H4 (cell line): ENCODE results near the gene MAMDC2. TPM values are rescaled to one million over a fixed set of nuclear protein-coding genes. Genes with fewer than 3 reads are reported as not detected.

Source experiments
- DNase-seq: peaks from one replicate; pipeline ENCODE4 v3.0.0-alpha.2; 2015; ENCODE audit warnings: low spot score
- total RNA-seq: library from RNA; depleted of rRNA; stranded (reverse); fragments of >200 nt; shearing (Covaris generic); gene quantifications from 2 replicates; pipeline ENCODE4 v1.2.3, GENCODE V29; 2014

The MAMDC2 gene
- total RNA-seq, 1 experiment from 2014 or later: not detected

DNA sequence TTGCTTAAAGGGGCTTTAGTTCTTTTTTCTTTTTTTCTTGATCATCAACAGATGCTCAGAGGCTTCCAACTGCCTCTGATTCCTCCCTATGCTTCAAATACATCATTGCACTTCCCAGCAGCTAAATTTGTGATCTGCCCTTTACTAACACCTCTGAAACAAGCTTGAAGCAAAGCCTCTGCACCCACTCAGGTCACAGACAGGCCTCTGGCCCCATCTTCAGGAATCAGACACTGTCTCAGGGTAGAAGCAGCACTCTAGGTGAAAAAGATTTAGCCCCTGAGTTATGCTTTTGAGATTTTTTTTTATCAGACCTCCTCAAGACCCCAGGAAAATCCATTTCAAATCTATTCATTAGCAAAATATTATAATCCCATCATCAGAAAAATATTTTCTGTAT lies 91.5 kb downstream of the MAMDC2 start:
- DNase-seq: no peak

DNA sequence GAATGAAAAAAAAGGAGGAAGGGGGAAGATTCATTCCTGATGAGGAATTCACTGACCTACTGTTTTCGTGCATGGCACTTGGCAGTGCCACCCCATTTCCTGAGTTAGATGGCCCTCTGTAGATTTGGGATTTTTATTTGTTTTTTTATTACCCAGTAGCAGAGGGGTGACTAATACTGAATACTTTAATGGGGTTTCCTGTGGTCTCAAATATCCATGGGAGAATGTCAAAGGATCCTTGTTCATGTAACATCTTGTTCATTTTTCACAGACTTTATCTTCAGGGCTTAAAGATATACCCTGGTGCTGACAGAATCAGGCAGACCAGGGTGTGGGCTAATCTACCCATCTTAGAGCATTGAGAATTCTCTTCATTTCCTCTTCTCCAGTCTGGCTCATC lies 93.0 kb downstream of the MAMDC2 start:
- no peak for DNase-seq

DNA sequence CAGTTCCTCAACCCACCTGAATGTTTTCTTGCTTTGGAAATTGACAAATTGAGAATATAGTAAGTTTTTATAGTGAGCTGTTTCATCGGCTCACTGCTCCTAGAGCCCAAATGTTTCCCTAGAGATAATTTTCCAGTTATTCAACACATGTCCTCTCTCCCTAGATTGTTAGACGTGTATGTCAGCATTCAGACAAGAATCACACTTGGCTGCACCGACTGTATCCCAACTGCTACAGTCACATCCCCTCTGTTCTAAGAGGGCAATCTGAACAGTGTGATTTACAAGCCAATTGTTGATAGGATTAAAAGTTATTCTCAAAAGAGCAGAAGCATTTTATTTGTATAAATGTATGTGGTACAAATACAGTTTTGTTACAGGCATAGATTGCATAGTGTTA lies 93.9 kb downstream of the MAMDC2 start:
- DNase-seq: no peak

DNA sequence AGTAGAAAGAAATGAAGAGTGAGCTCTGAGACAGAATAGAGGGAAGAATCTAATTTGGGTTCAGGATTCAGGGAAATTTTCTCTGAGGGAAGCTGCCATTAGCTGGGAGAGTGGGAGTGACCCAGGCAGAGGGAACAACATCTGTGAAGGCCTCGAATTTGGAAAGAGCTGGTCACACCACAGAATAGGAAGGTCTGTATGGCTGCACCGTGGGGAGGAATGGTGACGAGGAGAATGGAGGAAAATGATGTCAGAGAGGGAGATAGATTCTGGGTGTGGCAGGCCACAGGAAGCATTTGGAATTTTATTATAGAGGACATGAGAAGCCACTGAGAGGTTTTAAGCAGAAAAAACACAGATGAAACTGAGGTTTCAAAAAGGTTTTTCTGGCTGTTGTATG lies 98.5 kb downstream of the MAMDC2 start:
- no peak for DNase-seq

DNA sequence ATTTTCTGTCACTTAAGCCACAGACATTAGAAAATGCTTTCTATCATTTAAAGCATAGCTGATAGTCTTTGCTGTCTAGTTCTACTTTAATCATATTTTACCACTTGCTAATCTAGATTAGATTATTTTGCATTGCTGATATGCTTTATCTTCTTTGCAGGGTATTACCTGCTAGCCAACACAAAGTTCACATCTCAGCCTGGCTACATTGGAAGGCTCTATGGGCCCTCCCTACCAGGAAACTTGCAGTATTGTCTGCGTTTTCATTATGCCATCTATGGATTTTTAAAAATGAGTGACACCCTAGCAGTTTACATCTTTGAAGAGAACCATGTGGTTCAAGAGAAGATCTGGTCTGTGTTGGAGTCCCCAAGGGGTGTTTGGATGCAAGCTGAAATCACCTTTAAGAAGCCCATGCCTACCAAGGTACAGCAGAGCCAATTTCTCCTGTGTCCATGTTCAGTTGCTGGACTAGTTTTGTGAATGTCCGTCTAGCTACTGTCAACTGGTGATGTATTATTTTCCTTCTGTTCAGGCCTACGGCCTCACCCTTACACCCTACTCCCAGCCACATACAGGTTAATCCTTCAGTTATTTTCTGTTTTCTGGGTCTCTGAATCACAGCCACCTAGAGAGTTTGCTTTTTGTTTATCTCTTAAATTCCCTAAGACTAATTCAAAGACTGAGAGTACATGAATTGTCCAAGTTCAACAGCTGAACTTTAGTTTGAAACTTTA lies 99.9 kb downstream of the MAMDC2 start:
- no peak for DNase-seq

DNA sequence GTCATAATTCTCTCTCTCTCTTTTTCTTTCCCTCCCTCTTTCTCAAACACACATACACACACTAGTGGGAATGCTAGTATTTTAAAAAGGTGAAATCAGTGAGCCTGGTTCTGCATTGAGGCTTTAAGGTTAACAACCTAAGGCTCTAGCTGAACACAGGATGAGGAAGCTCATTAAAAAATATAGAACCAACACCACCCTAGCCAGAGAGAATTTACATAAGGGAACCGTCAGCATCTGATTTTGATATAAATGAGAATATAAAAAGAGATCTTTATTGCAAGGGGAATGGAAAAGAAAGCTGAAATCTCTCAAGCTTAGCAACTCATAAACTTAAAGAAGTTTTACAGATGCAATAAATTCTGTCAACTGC lies 100.5 kb downstream of the MAMDC2 start:
- DNase-seq: no peak

DNA sequence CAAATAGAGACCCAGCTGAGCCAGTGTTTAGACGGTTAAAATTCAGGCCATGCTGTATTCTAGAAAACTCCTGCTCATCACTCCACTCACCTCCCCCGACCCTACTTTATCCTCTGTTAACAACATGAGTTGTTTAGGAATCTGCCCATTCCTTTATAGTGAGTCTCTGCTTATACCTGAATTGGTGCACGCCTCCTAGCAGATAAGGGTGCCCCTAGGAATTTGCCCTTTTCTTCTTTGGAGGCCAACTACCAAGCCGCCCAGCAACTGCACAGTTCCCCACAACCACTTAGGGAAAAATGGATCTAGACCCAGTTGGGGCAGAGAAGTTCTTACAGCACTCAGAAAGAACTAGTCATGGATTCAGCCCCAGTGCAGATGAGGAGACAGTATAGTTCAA lies 102.3 kb downstream of the MAMDC2 start:
- DNase-seq: no peak

DNA sequence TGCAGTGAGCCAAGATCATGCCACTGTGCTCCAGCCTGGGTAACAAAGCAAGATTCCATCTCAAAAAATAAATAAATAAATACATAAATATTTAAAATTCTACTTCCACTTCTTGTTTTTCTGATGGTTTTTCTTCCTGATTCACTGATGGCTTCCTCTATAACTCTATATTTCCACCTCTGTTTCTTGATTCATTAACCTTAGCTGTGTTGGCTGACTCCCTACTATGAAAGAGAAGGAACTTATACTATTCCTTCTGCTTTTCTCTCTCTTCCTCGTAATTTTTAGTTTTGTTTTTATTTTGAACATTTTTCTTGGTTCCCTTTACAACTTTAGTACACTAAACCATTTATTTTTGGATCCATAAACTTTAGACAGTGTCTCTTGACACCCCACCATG lies 103.5 kb downstream of the MAMDC2 start:
- no peak for DNase-seq

DNA sequence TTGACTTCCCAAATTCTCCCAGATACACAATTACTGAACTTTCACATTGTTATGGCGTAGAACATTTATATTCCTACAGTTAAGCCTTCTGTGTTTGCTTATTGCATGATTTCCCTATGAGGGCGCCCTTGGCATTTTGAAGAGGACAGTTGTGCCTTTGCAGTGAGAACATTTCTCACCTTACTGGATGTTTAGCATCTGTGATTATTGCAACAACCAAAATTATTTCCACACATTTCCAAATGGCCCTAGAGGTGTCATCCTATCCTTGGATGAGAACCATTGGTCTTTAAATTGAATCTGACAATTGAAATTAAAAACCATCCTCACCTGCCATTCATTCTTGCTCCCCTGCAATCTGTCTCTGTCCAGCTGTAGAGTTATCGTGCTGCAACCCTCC lies 104.0 kb downstream of the MAMDC2 start:
- no peak for DNase-seq

DNA sequence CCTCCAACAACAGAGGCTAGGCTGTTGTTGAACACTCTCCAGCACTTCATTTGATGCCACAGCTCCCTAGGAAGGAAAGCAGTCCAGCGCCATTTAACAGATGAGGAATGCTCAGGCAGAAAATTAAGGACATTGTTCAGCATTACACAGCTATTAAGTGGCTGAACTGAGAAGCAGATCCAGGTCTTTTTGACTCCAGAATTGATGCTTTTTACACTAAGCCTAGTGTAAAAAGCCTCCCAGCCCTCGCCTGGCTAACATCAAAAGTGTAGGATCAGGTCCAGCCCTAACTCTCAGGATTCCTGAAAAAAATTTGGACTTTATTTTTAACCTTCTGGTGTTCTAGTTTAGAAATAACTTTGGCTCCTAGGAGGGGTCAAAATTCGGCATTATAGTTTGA lies 108.7 kb downstream of the MAMDC2 start:
- DNase-seq: no peak

DNA sequence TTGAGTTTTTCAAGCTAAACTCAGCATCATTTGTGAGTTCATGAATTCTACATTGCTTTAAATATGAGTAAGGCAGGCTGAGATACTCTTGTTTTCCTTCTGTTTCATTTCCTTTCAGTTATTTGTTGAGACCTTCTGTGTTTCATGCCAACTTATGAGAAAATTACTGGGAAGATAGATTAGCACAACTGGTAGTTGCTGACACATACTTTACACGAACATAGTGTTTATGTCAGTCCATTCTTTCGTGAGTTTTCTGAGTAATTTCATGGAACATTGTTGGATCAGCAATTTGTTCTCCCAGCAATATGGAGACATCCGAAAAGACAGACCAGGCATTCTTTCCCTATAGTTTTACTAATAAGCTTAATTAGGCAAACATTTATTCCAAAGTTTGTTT lies 113.1 kb downstream of the MAMDC2 start:
- no peak for DNase-seq

DNA sequence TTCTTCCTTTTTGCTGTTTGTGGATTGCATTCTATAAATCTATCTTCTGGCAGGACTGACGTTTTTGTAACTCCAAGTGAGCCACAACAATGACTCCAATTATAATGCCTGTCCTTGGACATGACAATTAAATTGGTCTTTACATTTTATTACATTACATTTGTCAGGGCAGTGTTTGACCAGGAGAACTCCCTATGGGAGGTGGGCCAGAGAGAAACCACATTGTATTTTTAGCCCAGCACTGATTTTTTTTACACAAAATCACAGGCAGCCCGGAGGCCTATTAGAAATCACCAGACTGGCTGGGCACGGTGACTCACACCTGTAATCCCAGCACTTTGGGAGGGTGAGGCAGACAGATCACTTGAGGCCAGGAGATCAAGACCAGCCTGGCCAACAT lies 116.0 kb downstream of the MAMDC2 start:
- peak; percentile 16 for DNase-seq

DNA sequence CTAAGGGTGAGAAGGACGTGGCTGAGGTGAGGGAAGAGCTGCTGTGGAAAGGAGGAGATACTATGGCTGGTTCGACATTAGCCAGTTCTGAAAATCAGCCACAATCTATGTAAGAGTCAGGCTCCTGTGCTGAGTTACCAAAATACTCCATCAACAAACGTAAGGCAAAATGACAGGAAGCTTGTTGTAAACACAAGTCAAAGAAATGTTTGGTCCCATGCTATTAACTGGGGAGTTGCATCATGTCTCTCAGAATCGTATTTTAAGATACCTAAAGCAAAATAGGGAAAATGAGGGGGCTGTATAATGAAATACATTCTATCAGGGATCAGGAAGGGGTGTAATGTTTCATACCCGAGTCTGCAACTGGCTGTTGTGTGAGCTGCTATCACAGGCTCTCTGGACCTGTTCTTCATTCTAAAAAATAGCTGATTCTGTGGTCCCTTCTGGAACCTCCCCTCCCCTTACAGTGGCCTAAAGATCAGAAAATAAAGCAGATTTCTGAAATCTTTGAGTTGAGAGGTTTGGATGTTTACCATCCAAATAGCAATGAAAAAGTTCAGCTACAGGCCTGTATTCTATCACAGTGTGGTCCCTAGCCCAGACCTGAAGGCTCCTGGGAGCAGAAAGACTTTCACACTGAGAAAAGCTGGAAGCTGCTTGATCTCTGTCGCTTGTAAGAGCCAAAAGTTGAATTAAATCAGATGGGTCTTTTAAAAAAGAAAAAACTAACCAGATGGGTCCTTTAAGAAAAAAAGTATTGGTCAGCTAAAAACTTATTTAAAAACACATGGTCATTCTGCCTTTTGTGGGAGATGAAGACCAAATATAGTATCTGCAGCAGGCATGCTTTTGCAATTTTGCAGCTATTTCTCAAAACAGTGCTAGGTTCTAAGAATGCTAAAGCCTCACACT lies 117.3 kb downstream of the MAMDC2 start:
- peak; percentile 33 for DNase-seq

DNA sequence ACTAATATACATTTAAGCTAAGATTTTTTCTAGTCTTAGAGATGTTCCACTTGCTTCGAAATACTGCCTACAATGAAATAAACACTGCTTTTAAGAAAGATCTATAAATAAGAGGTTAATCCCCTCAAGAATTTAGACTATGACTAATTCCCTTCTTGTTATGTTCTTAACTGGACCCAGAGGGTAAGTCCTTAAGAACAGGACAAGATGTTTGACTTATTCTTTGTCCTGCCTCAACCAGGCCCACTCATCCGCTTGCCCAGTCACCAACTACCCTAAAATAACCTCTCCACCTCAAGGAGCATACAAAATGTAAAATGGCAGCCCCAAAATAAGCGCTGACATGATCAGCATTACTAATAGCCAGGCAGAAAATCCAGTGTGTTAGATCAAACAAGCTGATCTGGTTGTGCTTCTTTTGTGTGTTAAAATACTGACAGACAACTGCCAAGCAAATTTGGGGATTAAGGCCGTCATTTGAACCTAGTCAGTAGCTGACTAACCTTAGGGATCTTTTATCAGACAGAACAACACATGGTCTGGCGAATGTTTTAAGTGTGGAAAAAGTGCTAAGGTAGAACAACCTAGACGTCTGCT lies 121.5 kb downstream of the MAMDC2 start:
- no peak for DNase-seq

DNA sequence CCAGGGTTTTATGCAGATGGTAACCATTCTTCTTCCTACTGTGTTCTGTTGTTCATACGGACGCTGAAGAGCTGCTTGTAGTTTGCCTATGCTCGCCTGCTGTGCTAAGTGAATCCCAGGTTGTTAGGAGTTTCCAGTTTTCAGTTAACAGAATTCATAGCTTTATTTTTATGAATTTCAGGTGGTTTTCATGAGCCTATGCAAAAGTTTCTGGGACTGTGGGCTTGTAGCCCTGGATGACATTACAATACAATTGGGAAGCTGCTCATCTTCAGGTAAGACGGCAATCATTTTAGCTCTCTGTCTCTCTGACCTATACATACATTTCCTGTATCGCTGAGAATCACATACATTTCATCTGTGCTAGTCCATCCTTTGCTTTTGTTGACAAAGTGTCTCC lies 124.9 kb downstream of the MAMDC2 start:
- no peak for DNase-seq

DNA sequence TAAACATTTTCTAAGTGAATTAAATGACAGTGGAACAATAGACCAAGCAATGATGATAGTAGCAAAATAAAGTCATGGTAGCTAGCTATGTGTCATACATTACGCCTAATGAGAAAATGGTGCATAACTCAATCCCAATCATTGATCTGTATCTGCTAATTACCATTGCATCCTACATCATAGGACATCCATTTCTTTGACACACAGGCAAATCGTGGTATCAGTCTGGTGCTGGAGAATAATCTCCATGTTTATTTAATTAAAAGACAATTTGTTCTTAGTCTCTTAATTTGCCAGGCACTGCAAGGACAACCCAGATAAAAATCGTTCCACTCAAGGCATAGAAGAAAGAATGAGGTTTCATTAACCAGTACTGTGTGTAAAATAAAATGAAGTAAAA lies 125.6 kb downstream of the MAMDC2 start:
- no peak for DNase-seq

DNA sequence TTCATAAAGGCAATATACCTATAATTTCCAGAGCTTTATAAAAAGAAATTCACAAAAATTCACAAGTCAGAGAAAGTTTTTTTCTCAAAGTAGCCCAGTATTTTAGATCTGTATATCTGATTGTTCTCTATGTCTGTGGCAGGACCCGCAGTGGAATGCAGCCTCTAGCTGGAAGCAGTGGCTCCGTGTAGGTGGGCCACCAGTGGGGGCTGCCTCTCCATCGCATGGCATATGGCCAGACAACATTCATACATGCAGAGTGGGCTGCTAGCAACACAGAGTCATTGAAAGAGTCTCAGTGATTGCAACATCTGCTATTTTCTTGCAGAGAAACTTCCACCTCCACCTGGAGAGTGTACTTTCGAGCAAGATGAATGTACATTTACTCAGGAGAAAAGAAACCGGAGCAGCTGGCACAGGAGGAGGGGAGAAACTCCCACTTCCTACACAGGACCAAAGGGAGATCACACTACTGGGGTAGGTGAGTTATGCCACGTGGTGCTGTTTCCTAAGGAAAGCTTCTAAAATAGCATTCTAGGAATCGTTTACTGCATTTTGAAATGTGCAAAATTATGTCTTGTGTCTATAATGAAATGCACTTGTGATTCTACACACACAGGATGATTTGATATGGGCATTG lies 126.6 kb downstream of the MAMDC2 start:
- DNase-seq: no peak

DNA sequence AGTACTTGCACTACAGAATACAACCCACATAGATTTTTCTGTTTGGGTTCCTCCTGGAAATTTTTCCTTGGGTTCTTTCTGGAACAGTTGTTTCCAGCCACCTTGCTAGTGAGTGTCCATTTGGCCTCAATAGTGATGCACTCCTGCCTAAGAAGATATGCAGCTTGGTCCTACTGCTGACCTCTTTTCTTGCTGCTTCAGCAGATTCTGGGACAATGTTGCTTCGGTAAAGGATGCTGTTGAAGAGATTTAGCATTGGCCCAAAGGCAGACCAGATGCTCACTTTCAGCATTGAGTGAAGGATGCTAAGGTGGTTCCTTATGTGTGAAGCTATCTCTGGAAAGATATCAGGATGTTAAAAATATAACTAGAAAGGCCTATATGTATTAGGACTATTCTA lies 128.9 kb downstream of the MAMDC2 start:
- no peak for DNase-seq

DNA sequence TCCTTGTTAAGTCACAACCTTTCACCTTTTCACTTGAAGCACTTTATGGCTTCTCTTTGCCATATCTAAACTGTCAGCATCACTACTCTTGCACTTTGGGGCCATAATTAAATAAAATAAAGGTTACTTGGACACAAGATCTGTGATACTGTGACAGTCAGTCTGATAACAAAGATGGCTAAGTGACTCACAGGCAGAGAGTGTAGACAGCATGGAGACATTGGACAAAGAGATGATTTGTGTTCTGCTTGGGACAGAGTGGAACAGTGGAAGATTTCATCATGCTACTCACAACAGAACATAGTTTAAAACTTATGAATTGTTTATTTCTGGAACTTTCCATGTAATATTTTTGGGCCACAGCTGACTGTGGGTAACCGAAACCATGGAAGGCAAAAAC lies 133.5 kb downstream of the MAMDC2 start:
- DNase-seq: no peak

DNA sequence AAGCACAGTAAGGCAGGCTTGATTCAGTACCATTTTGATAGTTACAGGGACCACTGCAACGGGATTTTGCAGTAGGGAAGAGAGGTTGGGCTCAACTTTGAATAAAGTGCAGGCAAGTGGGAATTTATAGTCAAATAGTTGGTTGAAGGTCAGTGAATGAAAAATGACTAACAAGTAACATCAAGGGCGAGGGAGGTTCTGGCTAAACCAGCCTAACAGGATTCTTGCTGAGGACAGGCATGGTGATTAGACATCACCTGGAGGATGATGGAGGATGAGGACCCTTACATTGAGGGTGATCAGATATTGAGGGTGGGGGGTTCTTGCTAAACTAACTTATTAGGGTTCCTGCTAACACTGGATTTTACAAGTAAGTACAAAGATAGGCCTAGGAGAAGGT lies 149.1 kb downstream of the MAMDC2 start:
- DNase-seq: no peak

DNA sequence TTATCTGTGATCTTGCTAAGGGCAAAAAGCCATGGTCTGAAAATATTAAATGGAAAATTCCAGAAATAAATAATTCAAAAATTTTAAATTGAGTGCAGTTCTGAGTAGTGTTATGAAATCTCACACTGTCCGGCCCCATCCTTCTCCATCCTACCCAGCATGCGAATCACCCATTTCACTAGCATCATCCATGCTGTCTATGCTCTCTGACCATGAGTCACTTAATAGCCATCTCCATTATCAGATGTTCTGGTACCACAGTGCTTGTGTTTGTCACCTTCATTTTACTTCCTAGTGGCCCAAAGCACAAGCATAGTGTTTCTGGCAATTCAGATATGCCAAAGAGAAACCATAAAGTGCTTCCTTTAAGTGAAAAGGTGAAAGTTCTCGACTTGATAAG lies 151.8 kb downstream of the MAMDC2 start:
- no peak for DNase-seq
